ENCODE results near the gene FAM234B. TPM values are rescaled to one million over a fixed set of nuclear protein-coding genes. Genes with fewer than 3 reads are reported as not detected.

Gene FAM234B
- total RNA-seq, 2 donors from 2014 or later = 3.7 to 3.8 TPM

DNA sequence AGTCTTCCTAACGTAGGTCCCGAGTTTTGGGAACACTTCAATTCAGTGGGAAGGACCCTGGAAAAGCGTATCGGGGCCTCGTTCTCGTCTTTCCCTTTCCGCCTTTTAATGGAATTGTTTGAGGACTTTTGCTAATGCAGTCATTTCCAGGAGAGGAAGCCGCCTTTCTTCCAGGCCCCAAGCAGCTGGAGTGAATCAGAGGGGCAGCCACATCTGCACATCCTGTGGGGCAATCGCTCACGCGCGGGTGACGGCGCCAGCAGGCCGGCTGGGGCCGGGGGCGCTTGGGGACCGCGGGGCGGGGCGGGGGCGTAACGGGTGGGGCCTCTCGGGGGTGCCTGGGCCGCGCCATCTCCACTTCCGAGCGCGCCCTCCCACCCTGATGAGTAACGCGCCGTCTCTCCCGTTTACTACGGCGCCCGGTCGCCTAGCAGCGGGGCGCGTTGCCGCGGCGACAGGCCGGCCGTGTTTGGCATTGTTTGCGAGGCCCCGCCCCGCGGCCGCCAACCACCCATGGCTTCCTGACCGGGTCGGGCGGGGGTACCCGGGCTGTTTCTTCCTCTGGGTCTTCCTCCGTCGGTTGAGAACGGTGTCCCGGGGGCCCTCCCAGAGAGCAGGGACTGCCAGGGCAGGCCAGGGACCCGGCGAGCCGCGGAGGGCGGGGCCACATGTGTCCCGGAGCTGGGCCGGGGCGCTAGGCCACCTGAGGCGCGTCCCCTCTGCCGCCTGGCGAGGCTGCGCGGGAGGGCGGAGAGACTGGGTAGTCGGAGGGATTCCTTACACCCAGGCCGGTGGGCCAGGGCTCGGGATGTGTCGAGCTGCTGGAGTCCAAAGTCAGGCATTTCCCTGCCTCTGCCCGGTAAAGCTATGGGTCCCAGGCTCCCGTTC lies 56.9 kb downstream of the FAM234B start:
- ATAC-seq (peak; percentile 87 to 90), DNase-seq (peak; percentile 95)
- intact Hi-C loops (cut with DNase I) = no loop called here

DNA sequence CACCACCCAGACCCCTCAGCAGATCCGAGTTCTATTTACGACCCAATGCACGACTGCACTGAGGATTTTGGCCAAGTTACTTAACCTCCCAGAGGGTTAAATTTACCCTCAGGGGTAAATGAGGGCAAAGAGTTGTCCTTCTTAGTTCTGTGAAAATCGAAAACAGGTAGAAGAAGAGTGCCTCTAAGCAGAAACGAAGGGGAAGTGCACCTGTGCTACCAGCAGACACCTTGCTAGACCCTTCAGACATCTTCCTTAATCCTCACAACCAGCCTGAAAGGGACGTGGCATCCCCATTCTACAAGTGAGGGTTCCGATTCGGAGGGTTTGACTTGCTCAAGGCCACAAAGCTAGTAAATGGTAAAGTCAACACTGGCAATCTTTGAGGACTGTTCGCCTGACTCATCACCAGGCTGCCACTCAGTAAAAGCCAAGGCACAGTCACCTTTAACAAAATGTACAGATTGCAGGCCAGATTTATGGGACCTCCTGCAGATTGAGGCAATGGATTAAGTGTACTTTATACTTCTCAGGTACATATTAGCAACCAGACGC lies 57.7 kb downstream of the FAM234B start:
- DNase-seq (no peak), ATAC-seq (no peak)
- intact Hi-C loops (cut with DNase I) = no loop called here

DNA sequence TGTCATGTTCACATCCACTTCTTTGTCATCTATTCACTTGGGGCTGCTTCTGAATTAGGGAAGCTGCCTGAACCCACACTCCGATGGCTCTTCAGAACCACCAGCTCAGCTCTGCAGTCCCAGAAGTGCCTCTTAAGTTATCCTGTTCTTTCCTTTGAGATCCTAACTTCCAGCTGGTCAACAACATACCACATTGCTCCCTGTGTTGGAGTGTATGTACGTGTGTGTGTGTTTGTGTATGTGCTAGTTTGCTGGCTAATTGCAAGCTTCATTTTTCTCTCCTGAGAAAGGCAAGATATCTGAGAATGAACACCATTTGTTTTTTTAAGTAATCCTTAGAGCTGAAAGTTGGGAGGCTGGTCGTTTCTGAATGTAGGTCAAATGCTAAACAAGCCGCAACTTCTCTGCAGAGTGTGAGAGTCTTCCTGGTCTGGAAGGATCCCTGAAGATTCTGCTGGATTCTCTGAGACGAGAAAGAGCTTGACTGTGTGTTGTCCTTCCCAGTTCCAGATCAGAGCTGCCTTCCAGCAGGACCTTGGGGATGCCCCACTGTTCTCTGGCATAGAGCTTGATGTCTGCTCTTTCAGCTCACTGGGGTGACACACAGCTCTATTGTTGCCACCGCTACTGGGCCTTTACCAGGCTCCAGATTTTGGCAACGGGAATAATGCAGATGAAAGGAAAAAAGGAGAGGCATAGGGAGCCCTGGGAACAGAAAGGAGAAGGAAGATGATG lies 58.4 kb downstream of the FAM234B start:
- no peak for ATAC-seq
- no peak for DNase-seq
- intact Hi-C loops (cut with DNase I) = no loop called here

DNA sequence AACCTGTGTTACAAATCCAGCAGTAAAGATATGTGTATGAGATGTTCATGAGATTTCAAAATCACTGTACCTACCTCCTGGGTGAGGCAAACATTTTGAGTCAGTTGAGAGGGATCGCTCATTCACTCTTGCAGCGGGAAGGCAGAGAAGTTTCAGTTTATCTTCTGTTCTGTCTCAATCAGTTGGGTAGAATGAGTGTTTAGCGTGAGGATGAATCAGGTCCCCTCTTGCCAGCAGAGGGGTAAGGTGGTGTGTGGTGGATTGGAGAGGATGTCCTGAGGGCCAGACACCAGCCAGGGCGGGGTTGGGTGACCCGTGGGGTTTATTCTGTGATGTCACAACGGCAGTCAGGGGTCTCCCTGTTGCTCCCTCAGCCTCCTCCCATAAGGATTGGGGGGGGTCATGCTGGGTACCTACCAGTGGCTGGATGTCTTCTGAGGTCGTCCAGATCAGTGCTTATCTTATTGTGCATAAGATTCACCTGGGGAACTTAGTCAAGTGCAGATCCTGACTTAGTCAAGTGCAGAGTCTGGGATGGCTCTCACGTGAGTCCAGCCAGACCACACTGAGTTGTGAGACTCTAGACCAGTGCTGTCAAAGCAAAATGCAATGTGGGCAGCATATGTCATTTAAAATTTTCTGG lies 59.3 kb downstream of the FAM234B start, which contains the start of gene GSG1:
GSG1 (minus strand) TSS at position 277 of the 643 bp plus-strand sequence; CDS start at position 122, 155 bp downstream.
- intact Hi-C loops (cut with DNase I) = no loop called here
- no peak for ATAC-seq
- DNase-seq = no peak

DNA sequence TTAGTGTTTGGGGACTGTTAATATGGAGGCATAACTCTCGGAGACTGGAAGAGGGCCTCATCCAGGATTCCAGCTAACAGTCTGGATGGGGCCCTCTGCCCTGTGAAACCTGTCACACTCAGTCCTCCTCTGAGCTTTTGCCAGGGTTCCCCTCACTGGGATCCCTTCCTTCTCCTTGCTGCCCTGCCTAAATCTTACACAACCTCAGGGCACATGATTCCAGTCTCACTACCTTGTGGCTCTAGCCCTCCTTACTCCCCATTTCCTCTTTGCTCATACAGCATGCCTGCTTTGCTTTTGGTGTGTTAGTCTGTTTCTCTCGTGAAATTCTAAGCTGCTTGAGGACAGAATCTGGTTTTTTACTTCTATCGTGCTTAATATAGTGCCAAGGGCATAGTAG lies 60.2 kb downstream of the FAM234B start:
- DNase-seq (no peak), ATAC-seq (no peak)
- intact Hi-C loops (cut with DNase I) = no loop called here

DNA sequence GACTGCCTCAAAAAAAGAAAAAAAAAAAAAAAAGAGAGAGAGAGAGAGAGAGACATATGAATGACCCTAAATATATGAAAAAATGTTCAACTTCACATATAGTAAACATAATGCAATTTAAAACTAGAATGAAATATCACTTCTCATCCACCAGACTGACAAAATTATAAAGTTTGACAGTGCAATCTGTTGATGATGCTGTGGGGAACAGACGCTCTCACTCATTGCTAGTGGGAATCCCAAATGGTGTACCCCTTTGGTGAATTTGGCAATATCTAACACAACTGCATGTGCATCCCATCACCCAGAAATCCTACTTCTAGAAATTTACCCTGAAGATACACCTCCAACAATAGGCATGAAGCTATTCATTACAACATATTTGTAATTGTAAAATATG lies 61.6 kb downstream of the FAM234B start:
- no peak for DNase-seq
- no peak for ATAC-seq
- intact Hi-C loops (cut with DNase I) = no loop called here

DNA sequence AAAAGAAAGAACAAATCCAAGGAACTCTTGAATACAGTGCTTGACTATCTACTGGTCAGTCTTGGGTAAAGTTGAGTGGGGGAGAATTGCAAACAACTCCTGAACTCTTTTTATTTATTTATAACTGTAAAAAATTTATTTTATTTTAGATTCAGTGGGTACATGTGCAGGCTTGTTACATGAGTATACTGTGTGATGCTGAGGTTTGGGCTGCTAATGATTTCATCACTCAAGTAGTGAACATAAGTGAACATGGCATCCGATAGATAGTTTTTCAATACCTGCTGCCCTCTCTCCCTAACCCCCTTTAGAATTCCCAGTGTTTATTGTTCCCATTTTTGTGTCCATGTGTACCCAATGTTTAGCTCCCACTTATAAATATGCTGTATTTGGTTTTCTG lies 62.5 kb downstream of the FAM234B start:
- intact Hi-C loops (cut with DNase I) = no loop called here
- ATAC-seq (no peak), DNase-seq (no peak)

DNA sequence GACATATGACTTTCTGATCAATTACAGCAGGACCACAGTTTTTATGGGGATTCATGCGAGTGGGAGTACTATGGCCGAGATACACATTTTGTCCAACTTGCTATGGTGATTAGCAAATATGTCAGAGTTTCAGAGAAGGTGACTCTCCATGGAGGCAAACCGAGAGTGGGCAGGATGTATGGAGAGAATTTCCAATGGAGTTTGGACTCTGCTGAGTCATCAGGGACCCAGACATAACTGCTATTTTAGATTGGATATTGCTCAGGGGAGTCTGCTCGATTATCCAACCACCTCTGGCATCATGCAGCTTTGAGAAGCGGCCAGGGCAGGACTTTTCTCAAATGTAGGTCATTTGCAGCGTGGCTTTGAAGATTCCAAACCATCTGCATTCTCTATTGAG lies 68.8 kb downstream of the FAM234B start:
- DNase-seq = no peak
- intact Hi-C loops (cut with DNase I) = no loop called here
- no peak for ATAC-seq

DNA sequence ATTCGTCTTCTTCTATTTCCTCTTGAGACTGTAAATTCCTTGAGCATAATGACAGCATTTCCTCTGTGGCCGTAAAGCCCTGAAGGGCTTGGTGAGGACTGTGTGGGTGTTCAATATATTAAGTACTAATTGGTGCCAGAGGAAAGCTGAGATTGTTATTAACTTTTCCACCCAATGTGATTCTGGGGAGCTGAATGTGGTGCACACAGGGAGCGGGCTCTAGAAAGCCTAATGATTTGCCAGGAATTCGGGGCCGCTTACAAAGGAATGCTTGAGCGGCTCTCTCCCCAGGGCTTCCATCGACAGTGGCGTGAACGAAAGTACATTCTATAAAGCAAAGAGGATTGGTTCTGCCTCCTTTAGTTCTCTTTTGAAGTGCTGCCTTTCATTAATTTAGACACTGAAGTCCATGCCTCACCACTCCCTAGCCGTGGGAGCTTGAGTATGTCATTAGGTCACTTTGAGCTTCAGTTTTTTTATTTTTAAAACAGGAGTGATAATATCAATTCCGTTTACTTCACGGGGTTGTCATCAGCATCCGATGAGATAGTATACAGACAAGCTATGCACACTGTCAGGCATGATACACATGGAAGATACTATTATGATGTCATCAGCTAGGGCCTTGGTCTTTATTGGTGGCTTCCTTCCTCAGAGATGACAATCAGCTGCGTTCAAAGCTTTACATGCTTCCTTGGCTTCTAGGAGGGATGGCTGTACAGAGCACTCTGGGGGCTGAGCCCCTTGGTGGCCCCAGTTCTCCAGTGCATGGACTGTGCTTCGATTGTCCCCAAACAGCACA lies 70.3 kb downstream of the FAM234B start:
- peak in 1 of 2 donors; percentile 49 for ATAC-seq
- intact Hi-C loops (cut with DNase I) = no loop called here
- no peak for DNase-seq

DNA sequence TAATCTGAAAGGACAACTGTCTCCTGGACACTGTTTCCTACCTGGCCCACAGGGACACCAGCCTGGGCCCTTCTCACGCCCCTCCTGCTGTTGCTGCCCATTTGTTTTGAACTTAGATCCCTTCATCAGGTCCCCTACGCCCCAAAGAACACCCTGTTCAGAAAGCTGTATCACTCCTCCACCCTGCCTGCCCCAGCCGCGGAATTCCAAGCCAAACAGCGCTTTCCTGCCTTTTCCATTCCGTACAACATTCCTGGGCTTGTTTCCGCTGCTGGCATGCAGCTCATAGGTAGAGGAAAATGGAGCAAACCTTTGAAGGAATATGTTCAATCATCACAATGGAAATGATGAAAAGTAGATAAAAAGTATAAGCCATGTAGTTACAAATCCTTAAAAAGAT lies 72.1 kb downstream of the FAM234B start:
- peak in 1 of 2 donors; percentile 47 for ATAC-seq
- intact Hi-C loops (cut with DNase I) = no loop called here
- peak; percentile 70 for DNase-seq

DNA sequence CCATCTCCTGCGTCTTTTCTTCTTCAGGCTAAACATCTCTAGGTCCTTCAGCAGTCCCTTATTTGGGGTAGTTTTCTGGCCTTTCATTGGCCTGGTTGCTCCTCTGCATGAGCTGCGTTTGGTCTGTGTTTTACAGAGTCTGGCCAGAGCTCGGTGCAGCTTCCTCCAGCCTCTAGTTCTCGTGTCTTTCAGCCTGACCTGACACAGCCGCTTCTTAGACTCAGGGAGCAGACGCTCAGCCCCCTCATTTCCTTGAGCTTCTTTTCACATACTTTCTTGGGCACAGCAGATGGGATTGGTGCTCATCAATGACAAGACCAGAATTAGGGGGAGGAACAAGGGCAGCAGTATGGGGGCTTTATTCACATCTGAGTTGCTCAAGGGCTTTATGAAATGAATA lies 72.8 kb downstream of the FAM234B start:
- intact Hi-C loops (cut with DNase I) = no loop called here
- no peak for DNase-seq
- ATAC-seq = peak; percentile 53 to 57

DNA sequence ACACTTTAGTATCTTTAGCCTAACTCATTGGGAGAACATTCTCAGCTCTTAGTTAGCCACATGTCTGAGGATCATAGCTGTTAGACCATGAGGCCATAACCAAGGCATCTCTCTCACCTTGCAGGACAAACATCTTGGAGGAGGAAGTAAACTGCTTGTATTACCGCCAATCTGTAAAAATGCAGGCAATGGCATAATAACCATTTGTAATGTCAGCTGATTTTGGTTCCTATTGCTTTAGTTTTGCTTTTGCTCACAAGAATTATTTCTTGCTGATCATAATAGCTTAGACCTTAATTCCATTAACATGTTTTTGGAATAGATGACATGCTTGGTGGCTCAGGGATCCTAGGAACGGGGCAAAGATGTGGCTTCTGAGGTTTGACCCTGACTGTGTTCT lies 75.6 kb downstream of the FAM234B start:
- intact Hi-C loops (cut with DNase I) = no loop called here
- ATAC-seq (no peak), DNase-seq (no peak)

DNA sequence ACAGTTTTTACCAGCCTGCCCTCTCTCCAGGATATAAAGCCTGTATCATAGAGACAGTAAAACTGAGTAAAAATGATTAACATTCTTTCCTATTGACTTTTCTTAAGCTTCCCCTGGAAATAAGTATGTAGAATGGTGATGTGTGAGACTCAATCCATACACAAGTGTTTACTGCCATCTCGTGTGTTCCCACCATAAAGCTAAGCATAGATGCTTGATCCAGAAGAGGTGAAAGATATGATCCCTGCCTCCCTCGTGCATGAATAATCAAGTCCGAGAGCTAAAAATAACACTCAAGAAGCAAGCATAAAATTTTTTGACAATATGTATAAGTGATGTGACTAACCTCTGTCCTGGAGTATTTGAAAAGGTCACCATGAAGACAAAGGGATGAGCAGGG lies 76.2 kb downstream of the FAM234B start:
- ATAC-seq (no peak), DNase-seq (no peak)
- intact Hi-C loops (cut with DNase I) = no loop called here

DNA sequence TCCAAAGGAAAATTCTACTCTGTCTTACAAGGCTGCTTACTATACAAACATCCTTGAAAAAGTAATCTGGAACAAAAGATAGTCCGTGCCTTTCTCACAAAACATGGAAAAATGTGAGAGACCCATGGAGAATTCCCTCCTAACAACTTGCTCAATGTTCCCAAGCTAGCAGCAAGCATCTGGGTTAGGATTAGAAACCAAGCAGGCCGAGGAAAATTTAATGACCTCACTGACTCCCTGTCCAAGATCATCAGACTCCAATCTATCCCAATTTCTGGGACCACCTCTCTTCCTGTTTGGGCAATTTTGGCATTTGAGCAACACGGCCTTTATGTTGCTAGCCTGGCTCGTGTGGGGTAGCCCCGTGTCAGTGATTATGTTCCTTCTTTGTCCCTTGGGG lies 77.4 kb downstream of the FAM234B start:
- intact Hi-C loops (cut with DNase I) = no loop called here
- DNase-seq (no peak), ATAC-seq (peak in 1 of 2 donors; percentile 5)

DNA sequence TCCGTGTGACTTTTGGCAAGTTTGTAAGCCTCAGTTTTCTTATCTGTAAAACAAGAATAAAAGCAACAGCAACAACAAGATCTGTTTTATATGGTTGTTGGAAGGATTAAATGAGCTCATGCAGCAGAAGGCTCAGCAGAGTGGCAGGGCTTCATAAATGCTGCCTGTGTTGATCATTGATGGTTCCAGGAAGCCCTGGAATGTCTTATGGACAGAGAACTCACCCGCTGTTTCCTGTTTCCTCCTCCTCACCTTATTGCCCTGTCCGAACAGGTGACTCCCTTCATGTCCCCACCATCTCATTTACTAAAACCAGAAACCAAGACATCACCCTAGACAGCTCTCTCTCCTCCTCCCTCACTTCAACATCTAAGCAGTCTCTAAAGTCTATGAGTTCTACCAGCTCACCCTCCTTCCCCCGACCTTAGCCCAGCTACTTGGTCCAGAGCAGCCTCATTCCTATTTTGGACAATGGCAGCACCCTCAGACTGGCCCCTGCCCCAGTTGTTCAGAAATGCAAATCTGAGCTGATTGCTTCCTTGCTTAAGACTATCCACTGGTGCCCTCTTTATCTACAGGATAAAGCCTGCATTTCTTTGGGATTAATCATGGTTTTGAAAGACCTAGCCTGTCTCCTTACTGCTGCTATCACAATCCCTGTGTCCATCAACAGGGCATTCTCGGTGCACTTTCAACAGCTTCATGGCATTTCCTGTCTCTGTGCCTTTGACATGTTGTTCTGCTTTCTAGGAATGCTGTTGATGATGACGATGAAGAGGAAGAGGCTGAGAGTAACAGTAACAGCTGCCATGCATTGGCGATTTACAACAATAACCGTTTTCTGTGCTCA lies 80.7 kb downstream of the FAM234B start:
- peak; percentile 44 to 92 for ATAC-seq
- no peak for DNase-seq
- intact Hi-C loops (cut with DNase I) = no loop called here

DNA sequence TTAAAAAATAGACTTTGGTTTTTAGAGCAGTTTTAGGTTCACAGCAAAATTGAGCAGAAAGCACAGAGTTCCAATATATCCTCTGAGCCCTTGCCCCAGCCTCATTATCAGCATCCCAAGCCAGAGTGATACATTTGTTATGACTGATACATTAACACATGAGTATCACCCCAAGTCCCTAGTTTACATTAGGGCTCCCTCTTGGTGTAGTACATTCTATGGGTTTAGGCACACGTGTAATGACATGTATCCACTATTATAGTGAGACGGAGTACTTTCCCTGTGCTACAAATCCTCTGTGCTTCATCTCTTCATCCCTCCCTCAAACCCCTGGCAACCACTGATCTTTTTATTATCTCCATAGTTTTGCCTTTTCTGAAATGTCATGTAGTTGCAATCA lies 81.8 kb downstream of the FAM234B start:
- DNase-seq (no peak), ATAC-seq (no peak)
- intact Hi-C loops (cut with DNase I) = no loop called here

DNA sequence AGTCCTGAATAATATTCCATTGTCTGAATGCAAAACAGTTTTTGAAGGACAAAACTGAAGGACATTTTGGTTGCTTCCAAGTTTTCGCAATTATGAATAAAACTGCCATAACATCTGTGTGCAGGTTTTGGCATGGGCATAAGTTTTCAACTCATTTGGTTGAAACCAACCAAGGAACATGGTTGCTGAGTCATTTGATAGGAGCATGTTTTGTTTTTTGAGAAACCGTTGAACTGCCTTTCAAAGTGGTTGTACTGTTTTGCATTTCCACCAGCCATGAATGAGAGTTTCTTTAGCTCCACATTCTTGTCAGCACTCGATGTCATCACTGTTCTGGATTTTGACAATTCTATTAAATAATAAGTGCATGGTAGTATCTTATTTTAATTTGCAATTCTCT lies 82.3 kb downstream of the FAM234B start:
- DNase-seq = no peak

DNA sequence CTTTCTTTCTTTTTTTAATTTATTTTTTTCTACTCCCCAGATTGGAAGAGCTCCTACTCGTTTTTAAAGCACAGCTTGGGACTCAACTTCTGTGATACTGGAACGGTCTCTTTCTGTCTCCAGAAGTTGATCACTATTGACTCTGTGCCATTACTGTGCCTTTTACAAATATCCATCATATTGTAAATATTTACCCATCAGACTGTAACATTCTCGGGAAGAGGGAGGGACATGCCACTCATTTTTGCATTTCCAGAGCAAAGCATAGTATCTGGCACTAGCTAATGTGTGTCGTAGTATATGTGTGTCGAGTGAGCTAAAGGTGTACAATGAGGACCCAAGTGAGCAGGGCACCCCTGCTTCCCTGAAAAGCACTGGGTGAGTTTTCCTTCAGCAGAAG lies 83.3 kb downstream of the FAM234B start:
- ATAC-seq = no peak
- DNase-seq = no peak
- intact Hi-C loops (cut with DNase I) = no loop called here

More for the DNA sequence above, 82.3 kb downstream of the FAM234B start:
- intact Hi-C loops (cut with DNase I) = no loop called here
- no peak for ATAC-seq
